Gastrocnemius medialis (tissue), 4 donors: ENCODE results near the gene RABL6. TPM values are rescaled to one million over a fixed set of nuclear protein-coding genes. Genes with fewer than 3 reads are reported as not detected.

Experiments used
- ATAC-seq, 2 donors: fragments of 150-250 bp; one replicate each; pipeline ENCODE4 v1.9.1; 2016
- DNase-seq, 2 donors: peaks; one replicate each; pipeline ENCODE4 v3.0.0-alpha.2; 2019
- H3K27ac ChIP-seq, 4 donors: fragments of 200-600 bp; sonication (generic); 1 replicate in 1 of 4; 2 replicates in 3 of 4; pipeline ENCODE4 v1.5.1; 2016 to 2018; ENCODE audit warnings: mild to moderate bottlenecking in 2 of 4, moderate library complexity in 1 of 4
- H3K27me3 ChIP-seq, 3 donors: fragments of 200-600 bp; sonication (generic) in 2 of 3; 1 replicate in 1 of 3; 2 replicates in 2 of 3; pipeline versions ENCODE4 v1.5.1 to v1.6.0; 2016 to 2019; ENCODE audit warnings: mild to moderate bottlenecking in 1 of 3, moderate library complexity in 1 of 3
- H3K36me3 ChIP-seq, 2 donors: fragments of 200-600 bp; sonication (generic) in 1 of 2; one replicate each; pipeline ENCODE4 v1.5.1; 2017 to 2018
- H3K4me1 ChIP-seq, 2 donors: fragments of 200-600 bp; sonication (generic) in 1 of 2; one replicate each; pipeline ENCODE4 v1.5.1; 2016 to 2017; ENCODE audit warnings: mild to moderate bottlenecking in 2 of 2
- H3K4me3 ChIP-seq, 4 donors: fragments of 200-600 bp; sonication (generic) in 3 of 4; 1 replicate in 1 of 4; 2 replicates in 3 of 4; pipeline ENCODE4 v1.5.1; 2016 to 2019; ENCODE audit warnings: mild to moderate bottlenecking in 2 of 4
- H3K9me3 ChIP-seq, 3 donors: fragments of 200-600 bp; sonication (generic) in 2 of 3; 1 replicate in 1 of 3; 2 replicates in 2 of 3; pipeline ENCODE4 v1.5.1; 2016 to 2019
- POLR2A ChIP-seq, 2 donors: fragments of 450-650 bp; IDR thresholded peaks; one replicate each; pipeline ENCODE4 v1.6.1; 2017; ENCODE audit warnings: antibody characterized with exemption in 2 of 2, mild to moderate bottlenecking in 2 of 2, moderate library complexity in 2 of 2
- in situ Hi-C, 4 donors: fragments of 200-750 bp; cut with MboI; loops; one replicate each; pipeline versions ENCODE4 v1.15.0 to v1.8.0; 2017; ENCODE audit warnings: low sequenced_read_pairs in 4 of 4
- intact Hi-C: fragments of 100-400 bp; cut with DNase I; formaldehyde crosslinking; loops from one replicate; pipeline ENCODE4 v1.15.1; 2023; ENCODE audit warnings: low total_unique reads
- total RNA-seq, 4 donors: library from RNA; depleted of rRNA; stranded (reverse); fragments of >200 nt; gene quantifications; one replicate each; pipeline versions ENCODE4 v1.1.0 to v1.2.3, GENCODE V29; 2016
- TF ChIP-seq, protein P1 (sequence below), 5 experiments: fragments of 450-650 bp in 3 of 5; fragments of 200-600 bp in 2 of 5; sonication (generic) in 2 of 5; IDR thresholded peaks in 4 of 5; conservative IDR thresholded peaks in 1 of 5; 1 replicate in 4 of 5; 2 replicates in 1 of 5; pipeline ENCODE4 v1.5.1; 2016 to 2019; ENCODE audit warnings: antibody characterized with exemption in 5 of 5, mild to moderate bottlenecking in 3 of 5, moderate library complexity in 3 of 5

The RABL6 gene
- total RNA-seq, 4 donors from 2014 or later, result 84.9 to 121 (median 105) TPM

DNA sequence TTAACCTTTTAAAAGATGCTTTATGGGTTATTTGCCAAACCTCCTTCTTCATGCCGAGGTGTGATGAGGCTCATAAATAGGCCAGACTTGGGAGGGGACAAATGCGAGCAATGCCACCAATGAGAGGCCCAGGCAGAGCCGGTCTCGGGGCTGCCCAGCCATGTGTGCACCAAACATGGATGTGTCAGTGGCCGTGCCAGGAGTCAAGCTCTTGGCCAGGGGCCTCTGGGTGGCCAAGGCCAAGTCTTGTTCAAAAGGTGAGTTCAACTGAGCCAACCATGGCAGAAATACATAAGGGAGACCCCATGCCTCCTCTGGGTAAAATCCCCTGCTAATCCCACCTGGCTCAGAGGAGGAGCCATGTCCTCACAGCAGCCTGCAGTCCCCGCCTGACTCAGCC, 32.6 kb upstream of the RABL6 start:
- Histone ChIP-seq H3K4me3 (no peak overlapping the region), H3K27me3 (no peaks in the 10 kb centered on the region), H3K27ac (no peak overlapping the region), H3K4me1 (no peaks in the 10 kb centered on the region), H3K36me3 (no peaks in the 10 kb centered on the region), H3K9me3 (peaks cover 0 to 5% (median 2%) of the 10 kb centered on the region in 3 donors)
- ATAC-seq, result no peak
- intact Hi-C loops (no loop called here), in situ Hi-C loops (loop anchor here in 1 of 4 donors (25.0 kb wide), 1 partner anchor 162 kb away; the partner anchor contains the start of genes C8G and FBXW5)
- TF ChIP-seq, protein P1, sequence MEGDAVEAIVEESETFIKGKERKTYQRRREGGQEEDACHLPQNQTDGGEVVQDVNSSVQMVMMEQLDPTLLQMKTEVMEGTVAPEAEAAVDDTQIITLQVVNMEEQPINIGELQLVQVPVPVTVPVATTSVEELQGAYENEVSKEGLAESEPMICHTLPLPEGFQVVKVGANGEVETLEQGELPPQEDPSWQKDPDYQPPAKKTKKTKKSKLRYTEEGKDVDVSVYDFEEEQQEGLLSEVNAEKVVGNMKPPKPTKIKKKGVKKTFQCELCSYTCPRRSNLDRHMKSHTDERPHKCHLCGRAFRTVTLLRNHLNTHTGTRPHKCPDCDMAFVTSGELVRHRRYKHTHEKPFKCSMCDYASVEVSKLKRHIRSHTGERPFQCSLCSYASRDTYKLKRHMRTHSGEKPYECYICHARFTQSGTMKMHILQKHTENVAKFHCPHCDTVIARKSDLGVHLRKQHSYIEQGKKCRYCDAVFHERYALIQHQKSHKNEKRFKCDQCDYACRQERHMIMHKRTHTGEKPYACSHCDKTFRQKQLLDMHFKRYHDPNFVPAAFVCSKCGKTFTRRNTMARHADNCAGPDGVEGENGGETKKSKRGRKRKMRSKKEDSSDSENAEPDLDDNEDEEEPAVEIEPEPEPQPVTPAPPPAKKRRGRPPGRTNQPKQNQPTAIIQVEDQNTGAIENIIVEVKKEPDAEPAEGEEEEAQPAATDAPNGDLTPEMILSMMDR (IDR thresholded peaks at IDR 0.05 in 4 of 5, conservative IDR thresholded peaks at IDR 0.05 in 1 of 5), result no peak
- no peak for TF ChIP-seq POLR2A (IDR thresholded peaks at IDR 0.05)
- DNase-seq, result no peak

DNA sequence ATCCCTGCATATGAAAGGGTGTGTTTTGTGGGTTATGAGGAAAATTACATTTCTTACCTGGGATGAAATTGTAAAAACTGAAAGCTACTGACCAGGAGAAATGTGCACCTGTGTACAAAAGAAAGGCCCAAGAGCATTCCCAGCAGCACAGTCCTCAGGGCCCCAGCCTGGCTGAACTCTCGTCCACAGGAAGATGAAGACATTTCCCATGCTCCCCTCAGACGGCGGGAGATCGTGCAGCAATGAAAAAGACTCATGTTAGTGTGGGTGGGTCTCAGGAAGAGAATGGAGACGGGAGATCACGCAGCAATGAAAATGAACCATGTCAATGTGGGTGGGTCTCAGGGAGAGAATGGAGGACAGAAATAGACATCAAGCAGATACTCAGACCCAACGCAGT, 30.8 kb upstream of the RABL6 start:
- ATAC-seq (no peak), DNase-seq (no peak)
- Histone ChIP-seq H3K9me3 (peaks cover 0 to 5% (median 2%) of the 10 kb centered on the region in 3 donors), H3K27me3 (no peaks in the 10 kb centered on the region), H3K4me1 (no peaks in the 10 kb centered on the region), H3K36me3 (no peaks in the 10 kb centered on the region), H3K27ac (no peak overlapping the region), H3K4me3 (no peak overlapping the region)
- TF ChIP-seq POLR2A (IDR thresholded peaks at IDR 0.05), result no peak
- TF ChIP-seq, protein P1 (IDR thresholded peaks at IDR 0.05 in 4 of 5, conservative IDR thresholded peaks at IDR 0.05 in 1 of 5), result no peak
- in situ Hi-C loops (loop anchor here in 1 of 4 donors (25.0 kb wide), 1 partner anchor 160 kb away; the partner anchor contains the start of genes C8G and FBXW5), intact Hi-C loops (no loop called here)

DNA sequence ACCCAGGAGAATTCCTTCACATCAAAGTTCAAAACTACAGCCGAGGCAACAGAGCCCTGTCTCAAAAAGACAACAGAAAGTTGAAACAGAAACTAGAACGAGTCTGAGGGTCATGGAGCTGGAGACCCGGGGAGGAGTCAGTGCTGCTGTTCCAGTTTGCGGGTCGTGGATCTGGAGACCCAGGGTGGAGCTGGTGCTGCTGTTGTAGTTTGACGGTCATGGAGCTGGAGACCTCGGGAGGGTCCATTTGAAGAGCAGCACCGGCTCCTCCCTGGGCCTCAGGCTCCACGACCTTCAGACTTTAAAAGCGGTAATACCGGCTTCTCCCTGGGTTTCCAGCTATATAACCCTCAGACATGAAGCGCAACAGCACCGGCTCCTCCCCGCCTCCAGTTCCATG, 30.4 kb upstream of the RABL6 start:
- TF ChIP-seq, protein P1 (IDR thresholded peaks at IDR 0.05 in 4 of 5, conservative IDR thresholded peaks at IDR 0.05 in 1 of 5), result no peak
- TF ChIP-seq POLR2A (IDR thresholded peaks at IDR 0.05), result no peak
- Histone ChIP-seq H3K4me1 (no peaks in the 10 kb centered on the region), H3K4me3 (no peak overlapping the region), H3K36me3 (no peaks in the 10 kb centered on the region), H3K27me3 (no peaks in the 10 kb centered on the region), H3K9me3 (peaks cover 0 to 5% (median 2%) of the 10 kb centered on the region in 3 donors), H3K27ac (no peak overlapping the region)
- intact Hi-C loops (no loop called here), in situ Hi-C loops (loop anchor here in 1 of 4 donors (25.0 kb wide), 1 partner anchor 160 kb away; the partner anchor contains the start of genes C8G and FBXW5)
- DNase-seq (no peak), ATAC-seq (no peak)

DNA sequence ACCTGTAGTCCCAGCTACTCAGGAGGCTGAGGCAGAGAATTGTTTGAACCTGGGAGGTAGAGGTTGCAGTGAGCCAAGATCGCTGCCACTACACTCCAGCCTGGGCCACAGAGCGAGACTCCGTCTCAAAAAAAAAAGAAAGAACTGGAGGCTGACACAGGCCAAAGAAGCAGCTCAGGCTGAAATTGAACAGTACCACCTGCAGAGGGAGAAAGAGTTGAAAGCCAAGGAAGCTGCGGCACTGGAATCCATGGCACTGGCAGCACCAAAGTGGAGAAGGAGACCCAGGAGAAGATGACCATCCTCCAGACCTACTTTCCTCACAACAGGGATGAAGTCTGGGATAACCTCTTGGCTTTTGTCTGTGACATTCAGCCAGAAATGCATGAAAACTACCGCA, 27.9 kb upstream of the RABL6 start:
- no peaks in the 10 kb centered on the region for H3K36me3 ChIP-seq
- H3K27me3 ChIP-seq, result no peaks in the 10 kb centered on the region
- no peak overlapping the region for H3K27ac ChIP-seq
- no peak for TF ChIP-seq POLR2A (IDR thresholded peaks at IDR 0.05)
- TF ChIP-seq, protein P1 (IDR thresholded peaks at IDR 0.05 in 4 of 5, conservative IDR thresholded peaks at IDR 0.05 in 1 of 5), result no peak
- no peak for DNase-seq
- intact Hi-C loops (loop anchor here (10.0 kb wide), 1 partner anchor 455 kb away; the partner anchor contains the start of gene SLC34A3), in situ Hi-C loops (loop anchor here in 2 of 4 donors (10.0 to 25.0 kb wide), 2 partner anchors 157 to 255 kb away; partner anchors contain the start of genes C8G (in 1 of the 2), FBXW5 (in 1 of the 2) and FUT7 (in 1 of the 2))
- no peaks in the 10 kb centered on the region for H3K9me3 ChIP-seq
- no peak for ATAC-seq
- no peaks in the 10 kb centered on the region for H3K4me1 ChIP-seq
- H3K4me3 ChIP-seq, result no peak overlapping the region
